Gastrocnemius medialis (tissue), 4 donors: ENCODE data around the gene SMARCB1. TPM values are rescaled to one million over a fixed set of nuclear protein-coding genes. Genes with fewer than 3 reads are reported as not detected.

Experiments
- ATAC-seq, 2 donors: fragments of 150-250 bp; one replicate each; pipeline ENCODE4 v1.9.1; 2016
- DNase-seq, 2 donors: peaks; one replicate each; pipeline ENCODE4 v3.0.0-alpha.2; 2019
- H3K27ac ChIP-seq, 4 donors: fragments of 200-600 bp; sonication (generic); 1 replicate in 1 of 4; 2 replicates in 3 of 4; pipeline ENCODE4 v1.5.1; 2016 to 2018; ENCODE audit warnings: mild to moderate bottlenecking in 2 of 4, moderate library complexity in 1 of 4
- H3K27me3 ChIP-seq, 3 donors: fragments of 200-600 bp; sonication (generic) in 2 of 3; 1 replicate in 1 of 3; 2 replicates in 2 of 3; pipeline versions ENCODE4 v1.5.1 to v1.6.0; 2016 to 2019; ENCODE audit warnings: mild to moderate bottlenecking in 1 of 3, moderate library complexity in 1 of 3
- H3K36me3 ChIP-seq, 2 donors: fragments of 200-600 bp; sonication (generic) in 1 of 2; one replicate each; pipeline ENCODE4 v1.5.1; 2017 to 2018
- H3K4me1 ChIP-seq, 2 donors: fragments of 200-600 bp; sonication (generic) in 1 of 2; one replicate each; pipeline ENCODE4 v1.5.1; 2016 to 2017; ENCODE audit warnings: mild to moderate bottlenecking in 2 of 2
- H3K4me3 ChIP-seq, 4 donors: fragments of 200-600 bp; sonication (generic) in 3 of 4; 1 replicate in 1 of 4; 2 replicates in 3 of 4; pipeline ENCODE4 v1.5.1; 2016 to 2019; ENCODE audit warnings: mild to moderate bottlenecking in 2 of 4
- H3K9me3 ChIP-seq, 3 donors: fragments of 200-600 bp; sonication (generic) in 2 of 3; 1 replicate in 1 of 3; 2 replicates in 2 of 3; pipeline ENCODE4 v1.5.1; 2016 to 2019
- POLR2A ChIP-seq, 2 donors: fragments of 450-650 bp; IDR thresholded peaks; one replicate each; pipeline ENCODE4 v1.6.1; 2017; ENCODE audit warnings: antibody characterized with exemption in 2 of 2, mild to moderate bottlenecking in 2 of 2, moderate library complexity in 2 of 2
- in situ Hi-C, 4 donors: fragments of 200-750 bp; cut with MboI; loops; one replicate each; pipeline versions ENCODE4 v1.15.0 to v1.8.0; 2017; ENCODE audit warnings: low sequenced_read_pairs in 4 of 4
- intact Hi-C: fragments of 100-400 bp; cut with DNase I; formaldehyde crosslinking; loops from one replicate; pipeline ENCODE4 v1.15.1; 2023; ENCODE audit warnings: low total_unique reads
- total RNA-seq, 4 donors: library from RNA; depleted of rRNA; stranded (reverse); fragments of >200 nt; gene quantifications; one replicate each; pipeline versions ENCODE4 v1.1.0 to v1.2.3, GENCODE V29; 2016
- TF ChIP-seq, protein P1 (sequence below), 5 experiments: fragments of 450-650 bp in 3 of 5; fragments of 200-600 bp in 2 of 5; sonication (generic) in 2 of 5; IDR thresholded peaks in 4 of 5; conservative IDR thresholded peaks in 1 of 5; 1 replicate in 4 of 5; 2 replicates in 1 of 5; pipeline ENCODE4 v1.5.1; 2016 to 2019; ENCODE audit warnings: antibody characterized with exemption in 5 of 5, mild to moderate bottlenecking in 3 of 5, moderate library complexity in 3 of 5

SMARCB1 gene
- total RNA-seq = 10 to 100 TPM; 37.8 to 65.6 (median 55.2) TPM

DNA sequence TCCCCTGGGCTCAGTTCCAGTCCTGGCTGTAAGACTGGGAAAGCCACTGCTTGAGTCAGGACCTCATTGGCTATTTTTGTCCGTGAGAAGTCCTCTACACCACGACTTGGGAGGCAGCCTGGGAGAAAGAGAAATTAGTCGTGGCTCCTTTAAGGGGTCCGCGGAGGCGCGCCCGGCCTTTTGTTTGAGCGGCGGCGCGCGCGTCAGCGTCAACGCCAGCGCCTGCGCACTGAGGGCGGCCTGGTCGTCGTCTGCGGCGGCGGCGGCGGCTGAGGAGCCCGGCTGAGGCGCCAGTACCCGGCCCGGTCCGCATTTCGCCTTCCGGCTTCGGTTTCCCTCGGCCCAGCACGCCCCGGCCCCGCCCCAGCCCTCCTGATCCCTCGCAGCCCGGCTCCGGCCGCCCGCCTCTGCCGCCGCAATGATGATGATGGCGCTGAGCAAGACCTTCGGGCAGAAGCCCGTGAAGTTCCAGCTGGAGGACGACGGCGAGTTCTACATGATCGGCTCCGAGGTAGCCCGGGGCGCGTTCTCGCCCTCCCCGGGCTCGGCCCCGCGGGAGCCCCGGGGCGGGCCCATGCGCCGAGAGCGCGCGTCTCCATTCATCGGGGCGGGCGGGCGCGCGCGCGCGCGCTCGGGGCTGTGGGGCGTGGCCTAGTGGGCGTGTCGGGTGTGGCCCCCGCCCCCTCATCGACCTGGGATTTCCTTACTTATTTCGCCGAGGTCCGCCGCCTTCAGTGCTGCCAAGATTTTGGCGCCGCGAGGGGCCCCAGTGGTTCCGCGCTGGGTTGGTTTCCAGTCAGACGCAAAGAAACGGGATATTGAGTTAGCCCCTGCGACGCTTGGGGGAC is at the start of gene SMARCB1:
Gene SMARCB1 (plus strand): TSS at position 215 of the 848 bp plus-strand sequence. CDS start 204 bp downstream, at position 419.
- Histone ChIP-seq H3K4me3 (peak within 1 kb of the TSS; percentile 78 to 93 (median 84)), H3K4me1 (peaks cover 27 to 34% of the 10 kb centered on the region in 2 donors)

GRCh38 chr22:23737696-23738095 is 49.1 kb upstream of the SMARCB1 start:
- H3K4me1 ChIP-seq = peaks cover 9 to 12% of the 10 kb centered on the region in 2 donors
- no peak overlapping the region for H3K4me3 ChIP-seq
- no peaks in the 10 kb centered on the region for H3K9me3 ChIP-seq
- intact Hi-C loops (no loop called here), in situ Hi-C loops (no loop called here)
- DNase-seq (no peak), ATAC-seq (no peak)
- H3K27ac ChIP-seq = no peak overlapping the region
- TF ChIP-seq POLR2A (IDR thresholded peaks at IDR 0.05) = no peak
- TF ChIP-seq, protein P1, sequence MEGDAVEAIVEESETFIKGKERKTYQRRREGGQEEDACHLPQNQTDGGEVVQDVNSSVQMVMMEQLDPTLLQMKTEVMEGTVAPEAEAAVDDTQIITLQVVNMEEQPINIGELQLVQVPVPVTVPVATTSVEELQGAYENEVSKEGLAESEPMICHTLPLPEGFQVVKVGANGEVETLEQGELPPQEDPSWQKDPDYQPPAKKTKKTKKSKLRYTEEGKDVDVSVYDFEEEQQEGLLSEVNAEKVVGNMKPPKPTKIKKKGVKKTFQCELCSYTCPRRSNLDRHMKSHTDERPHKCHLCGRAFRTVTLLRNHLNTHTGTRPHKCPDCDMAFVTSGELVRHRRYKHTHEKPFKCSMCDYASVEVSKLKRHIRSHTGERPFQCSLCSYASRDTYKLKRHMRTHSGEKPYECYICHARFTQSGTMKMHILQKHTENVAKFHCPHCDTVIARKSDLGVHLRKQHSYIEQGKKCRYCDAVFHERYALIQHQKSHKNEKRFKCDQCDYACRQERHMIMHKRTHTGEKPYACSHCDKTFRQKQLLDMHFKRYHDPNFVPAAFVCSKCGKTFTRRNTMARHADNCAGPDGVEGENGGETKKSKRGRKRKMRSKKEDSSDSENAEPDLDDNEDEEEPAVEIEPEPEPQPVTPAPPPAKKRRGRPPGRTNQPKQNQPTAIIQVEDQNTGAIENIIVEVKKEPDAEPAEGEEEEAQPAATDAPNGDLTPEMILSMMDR (IDR thresholded peaks at IDR 0.05 in 4 of 5, conservative IDR thresholded peaks at IDR 0.05 in 1 of 5) = no peak
- no peaks in the 10 kb centered on the region for H3K27me3 ChIP-seq
- H3K36me3 ChIP-seq = no peaks in the 10 kb centered on the region

More for the DNA sequence above, at the start of gene SMARCB1:
- intact Hi-C loops (loop anchor here (2.0 to 5.0 kb wide), 4 partner anchors 18 to 125 kb away; partner anchors contain the start of gene ZNF70), in situ Hi-C loops (no loop called here)
- no peaks in the 10 kb centered on the region for H3K27me3 ChIP-seq
- H3K9me3 ChIP-seq = no peaks in the 10 kb centered on the region
- peak; percentile 87 to 88 for TF ChIP-seq POLR2A (IDR thresholded peaks at IDR 0.05)
- TF ChIP-seq, protein P1 (IDR thresholded peaks at IDR 0.05 in 4 of 5, conservative IDR thresholded peaks at IDR 0.05 in 1 of 5) = peak in 2 of 5 experiments; percentile 20 to 23
- DNase-seq = peak; percentile 90 to 97
- peaks cover 0 to under 1% of the 10 kb centered on the region in 2 donors for H3K36me3 ChIP-seq
- ATAC-seq = peak; percentile 96
- peak within 1 kb of the TSS; percentile 96 to 100 (median 98) for H3K27ac ChIP-seq

GRCh38 chr22:23742505-23743264 is 44.1 kb upstream of the SMARCB1 start:
- Histone ChIP-seq H3K4me1 (peaks cover 18 to 23% of the 10 kb centered on the region in 2 donors), H3K36me3 (peaks cover 0 to 22% of the 10 kb centered on the region in 2 donors), H3K27ac (peak overlapping the region; percentile 79 to 96 (median 86)), H3K4me3 (peak overlapping the region in 1 of 4 donors; percentile 22), H3K27me3 (no peaks in the 10 kb centered on the region), H3K9me3 (no peaks in the 10 kb centered on the region)
- ATAC-seq (peak; percentile 86 to 94), DNase-seq (peak; percentile 94 to 96)
- peak; percentile 25 to 46 for TF ChIP-seq POLR2A (IDR thresholded peaks at IDR 0.05)
- TF ChIP-seq, protein P1 (IDR thresholded peaks at IDR 0.05 in 4 of 5, conservative IDR thresholded peaks at IDR 0.05 in 1 of 5) = no peak
- intact Hi-C loops = loop anchor here (2.0 kb wide), 2 partner anchors 58 to 86 kb away; no protein-coding TSS in a partner anchor
- in situ Hi-C loops = no loop called here

GRCh38 chr22:23743303-23743705 is 43.5 kb upstream of the SMARCB1 start:
- Histone ChIP-seq H3K27ac (peak overlapping the region; percentile 79 to 96 (median 86)), H3K4me1 (peaks cover 18 to 23% of the 10 kb centered on the region in 2 donors), H3K27me3 (no peaks in the 10 kb centered on the region), H3K4me3 (peak overlapping the region in 1 of 4 donors; percentile 22), H3K36me3 (peaks cover 0 to 22% of the 10 kb centered on the region in 2 donors), H3K9me3 (no peaks in the 10 kb centered on the region)
- intact Hi-C loops (loop anchor here (2.0 kb wide), 2 partner anchors 59 to 85 kb away; no protein-coding TSS in a partner anchor), in situ Hi-C loops (no loop called here)
- ATAC-seq (peak; percentile 43 to 66), DNase-seq (peak; percentile 61 to 93)
- TF ChIP-seq POLR2A (IDR thresholded peaks at IDR 0.05) = no peak
- TF ChIP-seq, protein P1 (IDR thresholded peaks at IDR 0.05 in 4 of 5, conservative IDR thresholded peaks at IDR 0.05 in 1 of 5) = no peak
